ENCODE measurements around the gene FBXO40.

FBXO40 gene

GRCh38 chr3:121667333-121667732, 74.2 kb downstream of the FBXO40 start:
- no peak for DNase-seq

GRCh38 chr3:121670676-121671075, 77.5 kb downstream of the FBXO40 start:
- no peak for DNase-seq

GRCh38 chr3:121677141-121677540, 84.0 kb downstream of the FBXO40 start:
- no peak for DNase-seq

Data from hematopoietic multipotent progenitor cell treated with erythropoietin and hydrocortisone succinate and interleukin-3 and kit ligand, for 8 days (in vitro differentiated cells).